GM19328 (cell line): Measurements from ENCODE around the gene PRR23A.

ENCODE experiments used
- ATAC-seq: cut with Tn5 transposase; IDR thresholded peaks from one replicate; pipeline ENCODE4 v1.9.1; 2021; ENCODE audit warnings: mild to moderate bottlenecking, moderate library complexity; ENCODE audit not compliant: unreplicated experiment

PRR23A gene

GRCh38 chr3:138974462-138974861 lies 31.6 kb downstream of the PRR23A start:
- no peak for ATAC-seq

- no peak for ATAC-seq
Measured at GRCh38 chr3:138972941-138973340, 33.1 kb downstream of the PRR23A start.

GRCh38 chr3:138971766-138972320 lies 34.2 kb downstream of the PRR23A start:
- no peak for ATAC-seq

- no peak for ATAC-seq
Measured at GRCh38 chr3:138964923-138965322, 41.1 kb downstream of the PRR23A start.

- ATAC-seq, result no peak
Measured at GRCh38 chr3:138964264-138964663, 41.8 kb downstream of the PRR23A start.

GRCh38 chr3:138962854-138963560 lies 43.1 kb downstream of the PRR23A start:
- no peak for ATAC-seq

- no peak for ATAC-seq
Measured at GRCh38 chr3:138960417-138960852, 45.6 kb downstream of the PRR23A start.
